SK-N-SH (cell line): ENCODE measurements around the gene PPM1K. TPM values are rescaled to one million over a fixed set of nuclear protein-coding genes. Genes with fewer than 3 reads are reported as not detected.

Experiments used
- CTCF ChIA-PET: fragments of 300-600, 350-600 bp; formaldehyde crosslinking; extraction: SDS; loops from one replicate; lab custom pipeline; 2021; lab: Yijun Ruan, JAX
- POLR2A ChIA-PET: fragments of 350-600 bp; sonication (Branson Sonifier 250); formaldehyde crosslinking; extraction: SDS; loops from one replicate; lab custom pipeline; 2020; ENCODE audit warnings: antibody characterized with exemption, inconsistent platforms; lab: Yijun Ruan, JAX
- DNase-seq: peaks from one replicate; pipeline ENCODE4 v3.0.0; 2012
- H2AFZ ChIP-seq: fragments of 200-600 bp; sonication (generic); 2 replicates; pipeline ENCODE4 v1.8.1; 2016; ENCODE audit warnings: antibody characterized with exemption, mild to moderate bottlenecking, low read depth
- H3F3A ChIP-seq: fragments of 200-600 bp; sonication (generic); replicated peaks from 2 replicates; pipeline ENCODE3; 2016; ENCODE audit warnings: antibody characterized with exemption, mild to moderate bottlenecking; ENCODE audit not compliant: insufficient read depth
- H3K27ac ChIP-seq, 2 experiments: fragments of 200-500 bp in 1 of 2; fragments of 200-600 bp in 1 of 2; sonication (Bioruptor generic) in 1 of 2; sonication (generic), shearing (Covaris generic) in 1 of 2; 2 replicates each; pipeline versions ENCODE4 v1.5.1 to v1.6.1; 2014 to 2016; ENCODE audit warnings: low read depth in 2 of 2, inconsistent platforms in 1 of 2, low read length in 1 of 2, mild to moderate bottlenecking in 1 of 2, mixed read lengths in 1 of 2
- H3K27me3 ChIP-seq: fragments of 200-600 bp; sonication (generic), shearing (Covaris generic); 2 replicates; pipeline ENCODE4 v1.6.1; 2016; ENCODE audit warnings: mixed run types; ENCODE audit not compliant: insufficient read depth
- H3K36me3 ChIP-seq, 2 experiments: fragments of 200-500 bp in 1 of 2; fragments of 200-600 bp in 1 of 2; sonication (Bioruptor generic) in 1 of 2; sonication (generic) in 1 of 2; replicated peaks in 1 of 2; 2 replicates each; pipeline versions ENCODE3 to v1.5.1; 2014 to 2016; ENCODE audit warnings: low read length in 1 of 2, mild to moderate bottlenecking in 1 of 2; ENCODE audit not compliant: insufficient read depth in 2 of 2, control insufficient read depth in 1 of 2
- H3K4me1 ChIP-seq, 2 experiments: fragments of 200-500 bp in 1 of 2; fragments of 200-600 bp in 1 of 2; sonication (Bioruptor generic) in 1 of 2; sonication (generic), shearing (Covaris generic) in 1 of 2; 2 replicates each; pipeline versions ENCODE4 v1.5.1 to v1.6.1; 2014 to 2016; ENCODE audit warnings: low read depth in 1 of 2, low read length in 1 of 2, mixed run types in 1 of 2; ENCODE audit not compliant: insufficient read depth in 2 of 2, control insufficient read depth in 1 of 2
- H3K4me2 ChIP-seq: fragments of 200-600 bp; sonication (generic), shearing (Covaris generic); 2 replicates; pipeline ENCODE4 v1.6.1; 2017; ENCODE audit warnings: mixed run types
- H3K4me3 ChIP-seq, 2 experiments: fragments of 200-500 bp in 1 of 2; fragments of 200-600 bp in 1 of 2; sonication (Bioruptor generic) in 1 of 2; sonication (generic), shearing (Covaris generic) in 1 of 2; 2 replicates each; pipeline versions ENCODE4 v1.5.1 to v1.8.1; 2014 to 2016; ENCODE audit warnings: low read depth in 2 of 2, inconsistent platforms in 1 of 2, low read length in 1 of 2, mild to moderate bottlenecking in 1 of 2, mixed read lengths in 1 of 2, moderate library complexity in 1 of 2
- H3K79me2 ChIP-seq: fragments of 200-600 bp; sonication (generic); 2 replicates; pipeline ENCODE4 v1.8.1; 2017; ENCODE audit warnings: mild to moderate bottlenecking; ENCODE audit not compliant: insufficient read depth
- H3K9ac ChIP-seq: fragments of 200-600 bp; sonication (generic); 2 replicates; pipeline ENCODE4 v1.6.1; 2017; ENCODE audit warnings: mixed run types
- H3K9me2 ChIP-seq: fragments of 200-600 bp; sonication (generic); 2 replicates; pipeline ENCODE4 v1.6.1; 2017; ENCODE audit warnings: mixed run types
- H3K9me3 ChIP-seq: fragments of 200-600 bp; sonication (generic); 2 replicates; pipeline ENCODE4 v1.6.1; 2017; ENCODE audit warnings: mixed run types, mild to moderate bottlenecking, moderate library complexity
- H4K20me1 ChIP-seq: fragments of 200-600 bp; sonication (generic); 2 replicates; pipeline ENCODE4 v1.6.1; 2017; ENCODE audit warnings: mild to moderate bottlenecking, mixed run types; ENCODE audit not compliant: insufficient read depth
- CHD2 ChIP-seq: fragments of 150-350 bp; IDR thresholded peaks from 2 replicates; pipeline ENCODE4 v1.6.1; 2018; ENCODE audit warnings: low read length; ENCODE audit not compliant: partially characterized antibody
- ELF1 ChIP-seq: IDR thresholded peaks from 2 replicates; pipeline ENCODE4 v1.4.0; 2012
- FOXJ3 ChIP-seq: sonication (generic); formaldehyde crosslinking; IDR thresholded peaks from 2 replicates; pipeline ENCODE4 v1.5.1; 2020; ENCODE audit warnings: mild to moderate bottlenecking, missing genetic modification reagents
- FOXM1 ChIP-seq: IDR thresholded peaks from 2 replicates; pipeline ENCODE4 v1.4.0; 2012; ENCODE audit warnings: low read depth, mild to moderate bottlenecking
- JUND ChIP-seq: IDR thresholded peaks from 2 replicates; pipeline ENCODE4 v1.4.0; 2012
- MXI1 ChIP-seq: IDR thresholded peaks from 2 replicates; pipeline ENCODE4 v1.6.1; 2012; ENCODE audit warnings: mild to moderate bottlenecking, low read depth, low read length, improper control_type of control experiment
- NRF1 ChIP-seq: IDR thresholded peaks from 2 replicates; pipeline ENCODE4 v1.6.1; 2012; ENCODE audit warnings: low read depth, mild to moderate bottlenecking, low read length
- POLR2AphosphoS5 ChIP-seq: IDR thresholded peaks from 2 replicates; pipeline ENCODE4 v1.6.1; 2012; ENCODE audit warnings: low read depth, low read length
- RAD21 ChIP-seq: IDR thresholded peaks from 2 replicates; pipeline ENCODE4 v1.6.1; 2012; ENCODE audit warnings: mild to moderate bottlenecking, low read length
- RCOR1 ChIP-seq: fragments of 150-350 bp; IDR thresholded peaks from 2 replicates; pipeline ENCODE4 v1.6.1; 2017; ENCODE audit warnings: antibody characterized with exemption, low read length
- SMC3 ChIP-seq: IDR thresholded peaks from 2 replicates; pipeline ENCODE4 v1.6.1; 2012; ENCODE audit warnings: low read depth, low read length, improper control_type of control experiment
- TEAD4 ChIP-seq: IDR thresholded peaks from 2 replicates; pipeline ENCODE4 v1.4.0; 2012; ENCODE audit warnings: mild to moderate bottlenecking, borderline replicate concordance; ENCODE audit not compliant: insufficient read depth
- YY1 ChIP-seq: IDR thresholded peaks from 2 replicates; pipeline ENCODE4 v1.4.0; 2012; ENCODE audit warnings: low read depth, mild to moderate bottlenecking
- WGBS: methylation state at CpG from one replicate; pipeline ENCODE4 v1.1.6; 2017; ENCODE audit warnings: low lambda C conversion rate; 5-methylcytosine and 5-hydroxymethylcytosine counted together
- polyA plus RNA-seq, 3 experiments: library from polyadenylated mRNA; depleted of rRNA; stranded (reverse); fragments of >200 nt; gene quantifications; 2 replicates each; pipeline ENCODE4 v1.2.3, GENCODE V29; 2012
- TF ChIP-seq, protein P1 (sequence below): fragments of 150-350 bp; IDR thresholded peaks from 2 replicates; pipeline ENCODE4 v1.6.1; 2017; ENCODE audit warnings: antibody characterized with exemption, low read length, low read depth, borderline replicate concordance
- TF ChIP-seq, protein P2 (sequence below): IDR thresholded peaks from 2 replicates; pipeline ENCODE4 v1.4.0; 2012; ENCODE audit warnings: low read depth
- TF ChIP-seq, protein P3 (sequence below): IDR thresholded peaks from 2 replicates; pipeline ENCODE4 v1.6.1; 2012; ENCODE audit warnings: mild to moderate bottlenecking, low read depth, low read length, moderate library complexity
- TF ChIP-seq, protein P4 (sequence below): IDR thresholded peaks from 2 replicates; pipeline ENCODE4 v1.4.0; 2012; ENCODE audit warnings: low read depth, borderline replicate concordance

PPM1K gene
- polyA plus RNA-seq, 1 of the 3 experiments (the other 2 are of a cell fraction): 2.5 TPM

DNA sequence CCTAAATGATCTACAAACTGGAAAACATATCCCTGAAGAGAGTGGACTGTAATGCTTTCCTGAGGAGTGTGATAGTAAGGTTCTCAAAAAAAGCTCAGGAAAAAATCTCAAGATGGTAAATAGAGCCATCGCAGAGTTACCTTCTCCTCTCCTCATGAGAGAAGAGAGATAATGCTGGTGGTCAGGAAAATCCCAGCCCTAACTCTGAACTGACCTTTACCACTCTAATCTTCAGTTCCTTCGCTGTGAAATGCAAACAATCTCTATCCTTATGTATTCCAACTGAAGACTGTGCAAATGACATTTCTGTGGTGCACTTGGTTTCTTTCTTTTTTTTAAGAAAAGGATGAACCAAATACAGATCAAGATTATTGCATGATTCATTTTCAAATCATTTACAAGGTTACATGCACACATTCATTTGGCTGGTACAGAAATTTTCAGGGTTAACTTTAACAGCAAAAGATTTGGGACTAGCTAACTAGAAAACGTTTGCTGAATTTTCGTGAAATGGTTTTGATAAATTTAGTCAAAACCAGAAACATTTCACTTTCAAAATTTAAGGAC, 8.3 kb downstream of the PPM1K start:
- TF ChIP-seq FOXM1 (no peak), SMC3 (no peak), MXI1 (no peak), NRF1 (no peak), TEAD4 (no peak)
- TF ChIP-seq, protein P1, sequence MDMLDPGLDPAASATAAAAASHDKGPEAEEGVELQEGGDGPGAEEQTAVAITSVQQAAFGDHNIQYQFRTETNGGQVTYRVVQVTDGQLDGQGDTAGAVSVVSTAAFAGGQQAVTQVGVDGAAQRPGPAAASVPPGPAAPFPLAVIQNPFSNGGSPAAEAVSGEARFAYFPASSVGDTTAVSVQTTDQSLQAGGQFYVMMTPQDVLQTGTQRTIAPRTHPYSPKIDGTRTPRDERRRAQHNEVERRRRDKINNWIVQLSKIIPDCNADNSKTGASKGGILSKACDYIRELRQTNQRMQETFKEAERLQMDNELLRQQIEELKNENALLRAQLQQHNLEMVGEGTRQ: no peak
- Histone ChIP-seq H3K79me2 (no peaks in the 10 kb centered on the region), H4K20me1 (no peaks in the 10 kb centered on the region), H3K36me3 (peaks cover 0 to 3% of the 10 kb centered on the region in 2 experiments), H3K4me2 (no peak overlapping the region), H3K27me3 (no peaks in the 10 kb centered on the region), H3K9me3 (no peaks in the 10 kb centered on the region), H3K4me3 (no peak overlapping the region), H3K9ac (no peak overlapping the region), H2AFZ (no peak overlapping the region), H3F3A (no peaks in the 10 kb centered on the region), H3K9me2 (no peaks in the 10 kb centered on the region), H3K4me1 (no peaks in the 10 kb centered on the region), H3K27ac (no peak overlapping the region)
- ChIA-PET CTCF (interaction anchor here (0.6 kb wide), 1 partner anchor 64 kb away, joined by 3 read pairs; no protein-coding TSS in a partner anchor), POLR2A (no interaction called here)
- 83% methylated on average over 4 of the region's 4 CpGs for WGBS
- DNase-seq: no peak

- Histone ChIP-seq H3K79me2 (no peaks in the 10 kb centered on the region), H2AFZ (no peak overlapping the region), H3K9ac (no peak overlapping the region), H3K9me2 (no peaks in the 10 kb centered on the region), H3K4me3 (no peak overlapping the region), H3K4me2 (no peak overlapping the region), H4K20me1 (no peaks in the 10 kb centered on the region), H3K36me3 (peaks cover 0 to 3% of the 10 kb centered on the region in 2 experiments), H3F3A (no peaks in the 10 kb centered on the region), H3K27ac (no peak overlapping the region), H3K4me1 (no peaks in the 10 kb centered on the region), H3K27me3 (no peaks in the 10 kb centered on the region), H3K9me3 (no peaks in the 10 kb centered on the region)
- 77% methylated on average over 1 of the region's 1 CpG for WGBS
- DNase-seq: no peak
- ChIA-PET CTCF (interaction anchor here (0.6 kb wide), 1 partner anchor 64 kb away, joined by 3 read pairs; no protein-coding TSS in a partner anchor), POLR2A (no interaction called here)
- TF ChIP-seq, protein P2, sequence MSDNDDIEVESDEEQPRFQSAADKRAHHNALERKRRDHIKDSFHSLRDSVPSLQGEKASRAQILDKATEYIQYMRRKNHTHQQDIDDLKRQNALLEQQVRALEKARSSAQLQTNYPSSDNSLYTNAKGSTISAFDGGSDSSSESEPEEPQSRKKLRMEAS: no peak
- TF ChIP-seq RCOR1: no peak
- TF ChIP-seq, protein P1: no peak
- TF ChIP-seq, protein P3, sequence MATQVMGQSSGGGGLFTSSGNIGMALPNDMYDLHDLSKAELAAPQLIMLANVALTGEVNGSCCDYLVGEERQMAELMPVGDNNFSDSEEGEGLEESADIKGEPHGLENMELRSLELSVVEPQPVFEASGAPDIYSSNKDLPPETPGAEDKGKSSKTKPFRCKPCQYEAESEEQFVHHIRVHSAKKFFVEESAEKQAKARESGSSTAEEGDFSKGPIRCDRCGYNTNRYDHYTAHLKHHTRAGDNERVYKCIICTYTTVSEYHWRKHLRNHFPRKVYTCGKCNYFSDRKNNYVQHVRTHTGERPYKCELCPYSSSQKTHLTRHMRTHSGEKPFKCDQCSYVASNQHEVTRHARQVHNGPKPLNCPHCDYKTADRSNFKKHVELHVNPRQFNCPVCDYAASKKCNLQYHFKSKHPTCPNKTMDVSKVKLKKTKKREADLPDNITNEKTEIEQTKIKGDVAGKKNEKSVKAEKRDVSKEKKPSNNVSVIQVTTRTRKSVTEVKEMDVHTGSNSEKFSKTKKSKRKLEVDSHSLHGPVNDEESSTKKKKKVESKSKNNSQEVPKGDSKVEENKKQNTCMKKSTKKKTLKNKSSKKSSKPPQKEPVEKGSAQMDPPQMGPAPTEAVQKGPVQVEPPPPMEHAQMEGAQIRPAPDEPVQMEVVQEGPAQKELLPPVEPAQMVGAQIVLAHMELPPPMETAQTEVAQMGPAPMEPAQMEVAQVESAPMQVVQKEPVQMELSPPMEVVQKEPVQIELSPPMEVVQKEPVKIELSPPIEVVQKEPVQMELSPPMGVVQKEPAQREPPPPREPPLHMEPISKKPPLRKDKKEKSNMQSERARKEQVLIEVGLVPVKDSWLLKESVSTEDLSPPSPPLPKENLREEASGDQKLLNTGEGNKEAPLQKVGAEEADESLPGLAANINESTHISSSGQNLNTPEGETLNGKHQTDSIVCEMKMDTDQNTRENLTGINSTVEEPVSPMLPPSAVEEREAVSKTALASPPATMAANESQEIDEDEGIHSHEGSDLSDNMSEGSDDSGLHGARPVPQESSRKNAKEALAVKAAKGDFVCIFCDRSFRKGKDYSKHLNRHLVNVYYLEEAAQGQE: no peak
- TF ChIP-seq ELF1: no peak
- TF ChIP-seq, protein P4, sequence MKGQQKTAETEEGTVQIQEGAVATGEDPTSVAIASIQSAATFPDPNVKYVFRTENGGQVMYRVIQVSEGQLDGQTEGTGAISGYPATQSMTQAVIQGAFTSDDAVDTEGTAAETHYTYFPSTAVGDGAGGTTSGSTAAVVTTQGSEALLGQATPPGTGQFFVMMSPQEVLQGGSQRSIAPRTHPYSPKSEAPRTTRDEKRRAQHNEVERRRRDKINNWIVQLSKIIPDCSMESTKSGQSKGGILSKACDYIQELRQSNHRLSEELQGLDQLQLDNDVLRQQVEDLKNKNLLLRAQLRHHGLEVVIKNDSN: no peak
- no peak for TF ChIP-seq FOXJ3 (CRISPR knock-in tag)
- no peak for TF ChIP-seq POLR2AphosphoS5
- no peak for TF ChIP-seq JUND
- no peak for TF ChIP-seq YY1
- no peak for TF ChIP-seq CHD2
- TF ChIP-seq RAD21: no peak
- no peak for TF ChIP-seq MXI1
Observed at GRCh38 chr4:88275516-88275915, 8.8 kb downstream of the PPM1K start.
